Transverse colon (tissue), 4 donors: Measurements from ENCODE around the gene TPD52L1.

Source experiments
- CTCF ChIP-seq, 5 experiments: fragments of 200-600 bp in 3 of 5; fragments of 450-650 bp in 2 of 5; sonication (generic) in 3 of 5; IDR thresholded peaks; 1 replicate in 2 of 5; 2 replicates in 3 of 5; pipeline ENCODE4 v1.5.1; 2016 to 2017; ENCODE audit warnings: antibody characterized with exemption in 5 of 5, inconsistent platforms in 3 of 5, mild to moderate bottlenecking in 2 of 5, moderate library complexity in 1 of 5
- POLR2A ChIP-seq: fragments of 450-650 bp; IDR thresholded peaks from one replicate; pipeline ENCODE4 v1.6.1; 2016; ENCODE audit warnings: antibody characterized with exemption, mild to moderate bottlenecking, moderate library complexity
- POLR2AphosphoS5 ChIP-seq, 3 donors: sonication (generic); formaldehyde crosslinking; IDR thresholded peaks; one replicate each; pipeline ENCODE4 v1.6.1; 2016; ENCODE audit warnings: antibody characterized with exemption in 3 of 3

DNA sequence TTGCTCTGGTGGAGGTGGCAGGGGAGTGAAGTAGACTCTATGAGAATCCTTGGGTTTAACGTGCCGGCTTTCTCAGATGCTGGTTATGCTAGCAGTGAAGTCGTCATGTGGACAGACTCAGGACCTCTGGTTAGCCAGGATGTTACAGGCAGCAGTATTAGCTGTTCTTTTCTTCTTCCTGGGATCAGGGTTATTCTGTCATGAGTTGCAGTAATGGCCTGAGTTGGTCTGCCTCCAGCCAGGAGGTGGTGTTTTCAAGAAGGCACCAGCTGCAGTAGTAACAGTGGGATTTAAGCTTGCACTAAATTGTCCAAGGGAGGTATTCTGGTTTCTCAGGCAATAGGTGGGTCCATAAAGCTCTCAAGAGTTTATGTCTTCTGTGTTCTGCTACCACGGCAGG is 91.5 kb downstream of the TPD52L1 start:
- TF ChIP-seq CTCF (IDR thresholded peaks at IDR 0.05) = no peak
- TF ChIP-seq POLR2A = no peak
- TF ChIP-seq POLR2AphosphoS5 (IDR thresholded peaks at IDR 0.05) = no peak
